A549 (cell line): Measurements from ENCODE around the gene NTM. TPM values are rescaled to one million over a fixed set of nuclear protein-coding genes. Genes with fewer than 3 reads are reported as not detected.

Experiments
- ATAC-seq, 2 experiments: fragments of 200-7000 bp in 1 of 2; fragments of >200 bp in 1 of 2; cut with Nextera tagmentation in 1 of 2; cut with Tn5 transposase in 1 of 2; 3 replicates each; pipeline versions ENCODE4 v1.8.0 to v1.9.1; 2018 to 2020; ENCODE audit warnings: mild to moderate bottlenecking in 1 of 2, moderate library complexity in 1 of 2
- CTCF ChIA-PET: fragments of 300-600 bp; sonication (Branson Sonifier 250); formaldehyde crosslinking; extraction: SDS; loops from one replicate; lab custom pipeline; 2021; ENCODE audit warnings: antibody characterized with exemption, inconsistent platforms; lab: Yijun Ruan, JAX
- POLR2A ChIA-PET: fragments of 350-600 bp; formaldehyde crosslinking; extraction: SDS; loops from one replicate; lab custom pipeline; 2021; ENCODE audit warnings: antibody characterized with exemption, inconsistent platforms; lab: Yijun Ruan, JAX
- DNase-seq, 2 experiments: peaks; one replicate each; pipeline versions ENCODE4 v3.0.0 to v3.0.0-alpha.2; 2011 to 2016; ENCODE audit warnings: low read depth in 1 of 2, low spot score in 1 of 2
- FAIRE-seq: peaks from 2 replicates; lab custom pipeline; 2011; peaks lifted over from hg19 to GRCh38; lab: Jason Lieb, UNC
- H3K27ac ChIP-seq, 2 experiments: fragments of >200 bp; sonication (Bioruptor Twin); formaldehyde crosslinking; 3 replicates each; pipeline ENCODE4 v1.5.1; 2016 to 2017
- H3K4me1 ChIP-seq: fragments of >200 bp; sonication (Bioruptor Twin); formaldehyde crosslinking; 3 replicates; pipeline ENCODE4 v1.6.1; 2016
- H3K4me2 ChIP-seq: fragments of >200 bp; sonication (Bioruptor Twin); formaldehyde crosslinking; 3 replicates; pipeline ENCODE4 v1.6.1; 2016
- H3K4me3 ChIP-seq: fragments of >200 bp; sonication (Bioruptor Twin); formaldehyde crosslinking; 3 replicates; pipeline ENCODE4 v1.5.1; 2016
- H3K9me3 ChIP-seq: fragments of >200 bp; sonication (Bioruptor Twin); formaldehyde crosslinking; 3 replicates; pipeline ENCODE4 v1.6.1; 2016
- CBX2 ChIP-seq: fragments of 200-600 bp; sonication (generic); IDR thresholded peaks from 2 replicates; pipeline ENCODE4 v1.6.1; 2016; ENCODE audit warnings: low read depth, mild to moderate bottlenecking, borderline replicate concordance
- CBX8 ChIP-seq: fragments of 200-600 bp; sonication (generic); IDR thresholded peaks from 2 replicates; pipeline ENCODE4 v1.6.1; 2016
- CHD2 ChIP-seq: fragments of 150-350 bp; IDR thresholded peaks from 2 replicates; pipeline ENCODE4 v1.6.1; 2014; ENCODE audit warnings: low read length; ENCODE audit not compliant: partially characterized antibody
- EHF ChIP-seq: fragments of 250-450 bp; sonication (Bioruptor Pico); IDR thresholded peaks from 2 replicates; pipeline ENCODE4 v1.5.0; 2020; ENCODE audit warnings: mild to moderate bottlenecking
- EHMT2 ChIP-seq: fragments of 200-600 bp; sonication (generic); IDR thresholded peaks from 2 replicates; pipeline ENCODE4 v1.6.1; 2016; ENCODE audit warnings: antibody characterized with exemption, low read depth, mild to moderate bottlenecking, moderate library complexity
- ESRRA ChIP-seq: fragments of 150-350 bp; IDR thresholded peaks from 2 replicates; pipeline ENCODE4 v1.6.1; 2014; ENCODE audit warnings: mild to moderate bottlenecking, low read length, borderline replicate concordance
- FOSL2 ChIP-seq, 2 experiments: fragments of 450-650 bp in 1 of 2; fragments of >200 bp in 1 of 2; sonication (Bioruptor Twin) in 1 of 2; formaldehyde crosslinking; IDR thresholded peaks; 2 replicates each; pipeline versions ENCODE4 v1.5.0 to v1.6.1; 2016 to 2020; ENCODE audit warnings: mild to moderate bottlenecking in 1 of 2, moderate library complexity in 1 of 2
- FOXS1 ChIP-seq: fragments of 250-450 bp; sonication (Bioruptor Pico); IDR thresholded peaks from 2 replicates; pipeline ENCODE4 v1.5.0; 2020; ENCODE audit warnings: mild to moderate bottlenecking, moderate library complexity
- HEYL ChIP-seq: fragments of 250-450 bp; sonication (Bioruptor Pico); IDR thresholded peaks from 2 replicates; pipeline ENCODE4 v1.8.0; 2021; ENCODE audit warnings: mild to moderate bottlenecking, moderate library complexity
- NFE2L2 ChIP-seq: fragments of 150-350 bp; conservative IDR thresholded peaks from 2 replicates; pipeline ENCODE4 v1.6.1; 2014; ENCODE audit warnings: low read length
- NPAS2 ChIP-seq: fragments of 250-450 bp; sonication (Bioruptor Pico); IDR thresholded peaks from 2 replicates; pipeline ENCODE4 v1.8.0; 2022; ENCODE audit warnings: mild to moderate bottlenecking, moderate library complexity, borderline replicate concordance
- PHF8 ChIP-seq: fragments of 200-600 bp; sonication (generic); IDR thresholded peaks from 2 replicates; pipeline ENCODE4 v1.6.1; 2016; ENCODE audit warnings: low read depth, mild to moderate bottlenecking, antibody characterized with exemption, moderate library complexity, borderline replicate concordance
- ZNF302 ChIP-seq: fragments of 250-450 bp; sonication (Bioruptor Pico); IDR thresholded peaks from 2 replicates; pipeline ENCODE4 v1.9.0; 2021; ENCODE audit warnings: inconsistent platforms, mild to moderate bottlenecking, moderate library complexity
- WGBS: methylation state at CpG from one replicate; pipeline ENCODE4 v1.1.6; 2017; ENCODE audit errors: missing lambda C conversion rate; 5-methylcytosine and 5-hydroxymethylcytosine counted together
- polyA plus RNA-seq, 4 experiments: library from polyadenylated mRNA; depleted of rRNA in 3 of 4; stranded (reverse); fragments of >200 nt; fragmentation: RNase III in 1 of 4; extraction: RNeasy Plus Mini Kit Qiagen cat#74134 plus additional on column Dnase treatment in 1 of 4; gene quantifications; 2 replicates in 3 of 4; 3 replicates in 1 of 4; pipeline ENCODE4 v1.2.3, GENCODE V29; 2011 to 2017
- TF ChIP-seq, protein P1 (sequence below): fragments of 200-600 bp; sonication (generic); IDR thresholded peaks from 2 replicates; pipeline ENCODE4 v1.6.1; 2016; ENCODE audit warnings: antibody characterized with exemption, mild to moderate bottlenecking, moderate library complexity
- TF ChIP-seq, protein P2 (sequence below): fragments of 250-450 bp; sonication (Bioruptor Pico); IDR thresholded peaks from 2 replicates; pipeline ENCODE4 v1.5.0; 2020; ENCODE audit warnings: low read depth, mild to moderate bottlenecking, moderate library complexity

Gene NTM
- polyA plus RNA-seq, 2 of the 4 experiments (the other 2 are of a cell fraction), result not detected

- TF ChIP-seq, protein P1, sequence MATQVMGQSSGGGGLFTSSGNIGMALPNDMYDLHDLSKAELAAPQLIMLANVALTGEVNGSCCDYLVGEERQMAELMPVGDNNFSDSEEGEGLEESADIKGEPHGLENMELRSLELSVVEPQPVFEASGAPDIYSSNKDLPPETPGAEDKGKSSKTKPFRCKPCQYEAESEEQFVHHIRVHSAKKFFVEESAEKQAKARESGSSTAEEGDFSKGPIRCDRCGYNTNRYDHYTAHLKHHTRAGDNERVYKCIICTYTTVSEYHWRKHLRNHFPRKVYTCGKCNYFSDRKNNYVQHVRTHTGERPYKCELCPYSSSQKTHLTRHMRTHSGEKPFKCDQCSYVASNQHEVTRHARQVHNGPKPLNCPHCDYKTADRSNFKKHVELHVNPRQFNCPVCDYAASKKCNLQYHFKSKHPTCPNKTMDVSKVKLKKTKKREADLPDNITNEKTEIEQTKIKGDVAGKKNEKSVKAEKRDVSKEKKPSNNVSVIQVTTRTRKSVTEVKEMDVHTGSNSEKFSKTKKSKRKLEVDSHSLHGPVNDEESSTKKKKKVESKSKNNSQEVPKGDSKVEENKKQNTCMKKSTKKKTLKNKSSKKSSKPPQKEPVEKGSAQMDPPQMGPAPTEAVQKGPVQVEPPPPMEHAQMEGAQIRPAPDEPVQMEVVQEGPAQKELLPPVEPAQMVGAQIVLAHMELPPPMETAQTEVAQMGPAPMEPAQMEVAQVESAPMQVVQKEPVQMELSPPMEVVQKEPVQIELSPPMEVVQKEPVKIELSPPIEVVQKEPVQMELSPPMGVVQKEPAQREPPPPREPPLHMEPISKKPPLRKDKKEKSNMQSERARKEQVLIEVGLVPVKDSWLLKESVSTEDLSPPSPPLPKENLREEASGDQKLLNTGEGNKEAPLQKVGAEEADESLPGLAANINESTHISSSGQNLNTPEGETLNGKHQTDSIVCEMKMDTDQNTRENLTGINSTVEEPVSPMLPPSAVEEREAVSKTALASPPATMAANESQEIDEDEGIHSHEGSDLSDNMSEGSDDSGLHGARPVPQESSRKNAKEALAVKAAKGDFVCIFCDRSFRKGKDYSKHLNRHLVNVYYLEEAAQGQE, result no peak
- TF ChIP-seq EHF (CRISPR knock-in tag) (no peak), ZNF302 (CRISPR knock-in tag) (no peak)
- TF ChIP-seq, all 56 proteins: peak for 0
Measured at GRCh38 chr11:132342408-132342807, 972.0 kb downstream of the NTM start (continued).

DNA sequence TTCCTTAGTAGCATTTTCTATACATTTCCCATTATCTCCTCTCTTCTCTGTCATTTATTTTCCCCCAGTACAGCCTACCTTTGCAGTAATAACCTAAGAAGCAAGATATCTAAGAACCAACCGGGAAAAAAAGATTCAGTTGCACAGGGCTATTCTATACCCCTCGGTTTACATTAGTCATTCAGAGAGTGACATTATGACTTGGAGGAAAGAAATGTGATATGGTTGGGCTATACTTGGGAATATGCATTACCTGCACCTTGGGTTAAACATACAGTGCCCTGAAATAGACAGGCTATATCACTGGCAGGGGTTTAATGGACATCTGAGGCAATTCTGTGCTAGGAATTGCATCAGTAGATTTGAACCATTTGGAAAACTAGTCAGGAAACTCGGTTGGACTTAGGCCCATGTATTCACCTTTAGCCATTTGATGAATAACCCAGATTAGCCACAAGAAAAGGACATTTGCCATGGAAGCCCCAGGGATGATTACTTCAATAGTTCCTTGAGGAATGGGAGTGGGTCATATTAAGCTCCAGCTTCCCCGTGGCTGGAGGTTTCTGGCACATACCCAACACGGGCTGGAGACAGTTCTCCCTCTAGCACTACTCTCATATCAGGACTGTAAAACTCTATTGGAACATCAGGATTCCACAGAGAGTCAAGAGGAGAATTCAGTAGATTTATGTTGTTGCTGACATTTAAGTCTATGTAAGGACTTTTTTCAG, 973.2 kb downstream of the NTM start:
- POLR2A ChIA-PET, result no interaction called here
- WGBS, result 3% methylated on average over 5 of the region's 5 CpGs

DNA sequence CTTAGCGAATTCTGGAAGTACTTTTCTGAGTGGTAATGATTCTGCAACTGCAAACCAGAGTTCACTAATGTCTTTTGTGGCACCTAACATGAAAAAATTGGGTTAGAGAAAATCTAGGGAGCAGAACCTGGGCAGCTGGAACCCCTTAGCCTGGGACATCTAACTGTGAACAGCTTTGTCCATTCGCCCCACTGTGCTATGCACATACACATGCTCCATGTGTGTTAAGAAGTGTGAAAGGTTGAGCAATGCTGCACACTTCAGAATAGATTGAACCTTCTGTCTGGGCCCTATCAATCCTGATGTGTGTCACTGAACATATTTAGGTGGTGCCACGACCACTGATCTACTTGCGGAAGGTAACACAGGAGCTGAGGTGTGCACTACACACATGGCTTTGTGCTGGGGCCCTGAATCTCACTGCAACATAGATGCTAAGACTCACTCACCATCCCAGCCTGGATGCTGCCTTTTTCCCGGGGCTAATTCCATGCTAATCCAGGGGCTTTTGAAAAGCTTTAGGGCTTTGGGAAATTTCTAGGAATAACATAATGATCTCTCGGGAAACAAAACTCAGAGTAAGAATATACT, 976.2 kb downstream of the NTM start:
- DNase-seq (no peak), ATAC-seq (no peak)
- H3K4me2 ChIP-seq, result no peak overlapping the region
- TF ChIP-seq, protein P2, sequence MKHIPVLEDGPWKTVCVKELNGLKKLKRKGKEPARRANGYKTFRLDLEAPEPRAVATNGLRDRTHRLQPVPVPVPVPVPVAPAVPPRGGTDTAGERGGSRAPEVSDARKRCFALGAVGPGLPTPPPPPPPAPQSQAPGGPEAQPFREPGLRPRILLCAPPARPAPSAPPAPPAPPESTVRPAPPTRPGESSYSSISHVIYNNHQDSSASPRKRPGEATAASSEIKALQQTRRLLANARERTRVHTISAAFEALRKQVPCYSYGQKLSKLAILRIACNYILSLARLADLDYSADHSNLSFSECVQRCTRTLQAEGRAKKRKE, result no peak
- no peak for TF ChIP-seq NPAS2 (CRISPR knock-in tag)
- no peak for TF ChIP-seq NFE2L2
- TF ChIP-seq CHD2, result no peak
- no peak for TF ChIP-seq EHMT2
- no peak for TF ChIP-seq CBX8
- TF ChIP-seq, all 56 proteins: peak for 0
- POLR2A ChIA-PET, result no interaction called here
- Histone ChIP-seq H3K9me3 (no peaks in the 10 kb centered on the region), H3K27ac (no peak overlapping the region), H3K4me1 (no peaks in the 10 kb centered on the region), H3K4me3 (no peak overlapping the region)
- CTCF ChIA-PET, result interaction anchor here (1.0 kb wide), 1 partner anchor 64 kb away, joined by 4 read pairs; no protein-coding TSS in a partner anchor
- WGBS, result 31% methylated on average over 6 of the region's 6 CpGs
- FAIRE-seq, result no peak

More for the DNA sequence above, 973.2 kb downstream of the NTM start:
- no peak for TF ChIP-seq ESRRA
- TF ChIP-seq FOSL2 (IDR thresholded peaks at IDR 0.05), result no peak
- no peak for TF ChIP-seq FOSL2 (CRISPR knock-in tag; IDR thresholded peaks at IDR 0.05)
- no peak for TF ChIP-seq FOXS1
- TF ChIP-seq HEYL (CRISPR knock-in tag), result no peak
- no peak for TF ChIP-seq CBX2
- TF ChIP-seq PHF8, result no peak
- CTCF ChIA-PET, result no interaction called here
- DNase-seq (no peak), ATAC-seq (no peak), FAIRE-seq (no peak)
- H3K9me3 ChIP-seq, result no peaks in the 10 kb centered on the region
- no peak overlapping the region for H3K27ac ChIP-seq
- H3K4me3 ChIP-seq, result no peak overlapping the region
- H3K4me2 ChIP-seq, result no peak overlapping the region
- no peaks in the 10 kb centered on the region for H3K4me1 ChIP-seq
